GM06990 (cell line): ENCODE results near the gene NOSTRIN.

ENCODE experiments used
- DNase-seq: peaks from one replicate; pipeline ENCODE4 v3.0.0-alpha.2; 2011; ENCODE audit not compliant: insufficient read length; ENCODE audit errors: extremely low read depth
- H3K27me3 ChIP-seq: replicated peaks from 2 replicates; pipeline ENCODE4 v1.6.0; 2011; ENCODE audit warnings: low read length; ENCODE audit not compliant: control insufficient read depth, insufficient read depth
- H3K36me3 ChIP-seq: 2 replicates; pipeline ENCODE4 v1.5.1; 2011; ENCODE audit warnings: low read length; ENCODE audit not compliant: control insufficient read depth, insufficient read depth
- H3K4me3 ChIP-seq: replicated peaks from 2 replicates; pipeline ENCODE4 v1.5.1; 2011; ENCODE audit warnings: low read depth, mild to moderate bottlenecking, control low read depth, low read length
- CTCF ChIP-seq: IDR thresholded peaks from 2 replicates; pipeline ENCODE4 v1.5.1; 2011; ENCODE audit warnings: low read length, control low read depth, mild to moderate bottlenecking, inconsistent platforms; ENCODE audit not compliant: insufficient read depth, poor library complexity, severe bottlenecking

NOSTRIN gene

DNA sequence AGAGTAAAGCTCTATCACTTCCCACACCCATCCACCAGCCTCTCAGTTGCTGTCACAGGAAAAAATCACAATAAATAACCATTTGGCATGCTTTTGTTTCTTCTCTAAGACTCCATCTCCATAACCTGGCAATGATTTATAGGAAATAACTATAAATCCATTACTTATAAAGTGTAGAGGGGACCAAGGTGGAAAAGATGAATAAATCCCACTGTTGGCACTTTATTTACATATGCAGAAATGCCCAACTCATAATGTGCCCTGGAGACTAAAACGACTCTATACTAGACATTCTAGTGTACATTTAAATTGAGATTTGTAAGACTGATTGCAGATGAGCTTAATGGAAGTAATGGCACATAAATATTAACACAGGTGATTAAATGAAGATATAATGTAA, 7.5 kb upstream of the NOSTRIN start:
- no peak overlapping the region for H3K4me3 ChIP-seq
- no peaks in the 10 kb centered on the region for H3K36me3 ChIP-seq
- no peak for DNase-seq
- H3K27me3 ChIP-seq = no peaks in the 10 kb centered on the region; the same call in 1 of the 2 replicates
- TF ChIP-seq CTCF = no peak

- H3K4me3 ChIP-seq = no peak overlapping the region
- no peak for DNase-seq
- H3K36me3 ChIP-seq = no peaks in the 10 kb centered on the region
- H3K27me3 ChIP-seq = no peaks in the 10 kb centered on the region; the same call in 1 of the 2 replicates
- TF ChIP-seq CTCF = no peak
Observed at GRCh38 chr2:168796090-168796577, 6.3 kb upstream of the NOSTRIN start.

- no peak for TF ChIP-seq CTCF
- Histone ChIP-seq H3K36me3 (no peaks in the 10 kb centered on the region), H3K27me3 (no peaks in the 10 kb centered on the region; the same call in 1 of the 2 replicates), H3K4me3 (no peak overlapping the region)
- no peak for DNase-seq
Observed at GRCh38 chr2:168796583-168797285, 5.7 kb upstream of the NOSTRIN start.

DNA sequence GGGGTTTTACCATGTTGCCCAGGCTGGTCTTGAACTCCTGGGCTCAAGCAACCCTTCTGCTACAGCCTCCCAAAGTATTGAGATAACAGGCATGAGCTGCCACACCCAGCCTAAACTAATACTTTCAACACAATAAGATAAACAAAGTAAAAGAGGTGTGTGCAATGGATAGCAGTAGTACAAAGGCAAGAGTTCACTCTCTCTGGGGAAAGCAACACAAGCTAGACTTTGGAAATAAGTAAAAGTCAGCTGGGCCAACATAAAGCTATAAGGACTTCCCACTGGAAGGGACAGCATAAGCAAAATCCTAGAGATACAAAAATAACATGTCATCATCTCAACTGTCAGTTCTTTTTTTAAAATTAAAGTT, 5.2 kb upstream of the NOSTRIN start:
- DNase-seq = no peak
- no peaks in the 10 kb centered on the region; the same call in 1 of the 2 replicates for H3K27me3 ChIP-seq
- no peaks in the 10 kb centered on the region for H3K36me3 ChIP-seq
- TF ChIP-seq CTCF = no peak
- no peak overlapping the region for H3K4me3 ChIP-seq

GRCh38 chr2:168798076-168798887, 4.2 kb upstream of the NOSTRIN start:
- Histone ChIP-seq H3K27me3 (no peaks in the 10 kb centered on the region; the same call in 1 of the 2 replicates), H3K36me3 (no peaks in the 10 kb centered on the region), H3K4me3 (no peak overlapping the region)
- TF ChIP-seq CTCF = no peak
- no peak for DNase-seq
